RCC 7860 (cell line): ENCODE results near the gene DIAPH1.
"Not testable (repeated sequence)": the region's sequence is repeated elsewhere in the genome, so short reads cannot be mapped to it uniquely, and the experiment has no call there.

ENCODE experiments used
- DNase-seq: peaks from one replicate; pipeline ENCODE4 v3.0.0-alpha.2; 2015; ENCODE audit warnings: low spot score
- FAIRE-seq: peaks from 2 replicates; lab custom pipeline; 2012; peaks lifted over from hg19 to GRCh38; lab: Jason Lieb, UNC

The DIAPH1 gene

DNA sequence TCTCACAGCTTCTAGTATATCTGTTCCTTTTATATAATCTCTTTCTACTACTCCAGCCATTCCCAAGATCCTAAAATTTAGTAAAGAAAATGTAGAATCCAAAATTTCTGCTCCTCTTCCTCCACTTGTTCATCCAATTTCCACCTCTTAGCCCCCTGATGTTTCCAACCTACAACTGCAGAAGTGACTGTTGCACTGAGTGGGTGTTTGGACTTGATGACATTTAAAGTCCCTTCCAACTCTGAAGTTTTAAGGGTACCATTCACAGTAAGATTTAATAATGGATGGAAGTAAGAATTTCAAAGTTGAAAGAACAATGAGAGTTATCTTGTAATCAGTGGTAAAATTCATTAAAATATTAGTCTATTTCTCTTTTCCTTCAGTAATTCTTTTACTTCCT is 5.5 kb downstream of the DIAPH1 start:
- DNase-seq (no peak), FAIRE-seq (no peak)

- DNase-seq (peak; percentile 32), FAIRE-seq (peak; percentile 61)
Observed at GRCh38 chr5:141611289-141611688, 7.5 kb downstream of the DIAPH1 start.

GRCh38 chr5:141609921-141610320 is 8.9 kb downstream of the DIAPH1 start:
- FAIRE-seq, DNase-seq: not testable (repeated sequence)

GRCh38 chr5:141609044-141609443 is 9.8 kb downstream of the DIAPH1 start:
- DNase-seq (no peak), FAIRE-seq (no peak)

- FAIRE-seq (peak; percentile 86), DNase-seq (peak; percentile 52)
Observed at GRCh38 chr5:141608557-141608956, 10.2 kb downstream of the DIAPH1 start.

DNA sequence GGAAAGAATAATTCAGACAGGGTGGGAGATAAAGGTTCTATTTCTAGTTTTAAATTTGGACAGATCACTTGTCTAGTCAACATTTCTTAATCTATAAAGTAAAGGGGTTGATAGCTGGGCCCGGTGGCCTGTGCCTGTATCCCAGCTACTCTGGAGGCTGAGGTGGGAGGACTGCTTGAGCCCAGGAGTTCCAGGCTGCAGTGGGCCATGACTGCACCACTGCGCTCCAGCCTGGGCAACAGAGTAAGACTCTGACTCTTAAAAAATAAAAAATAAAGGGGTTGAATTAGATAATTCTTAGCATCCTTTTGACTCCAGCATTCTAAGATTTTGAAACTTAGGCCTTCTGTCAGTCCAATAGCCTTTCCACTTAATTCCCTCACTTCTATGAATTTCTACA is 10.8 kb downstream of the DIAPH1 start:
- DNase-seq: no peak
- no peak for FAIRE-seq

DNA sequence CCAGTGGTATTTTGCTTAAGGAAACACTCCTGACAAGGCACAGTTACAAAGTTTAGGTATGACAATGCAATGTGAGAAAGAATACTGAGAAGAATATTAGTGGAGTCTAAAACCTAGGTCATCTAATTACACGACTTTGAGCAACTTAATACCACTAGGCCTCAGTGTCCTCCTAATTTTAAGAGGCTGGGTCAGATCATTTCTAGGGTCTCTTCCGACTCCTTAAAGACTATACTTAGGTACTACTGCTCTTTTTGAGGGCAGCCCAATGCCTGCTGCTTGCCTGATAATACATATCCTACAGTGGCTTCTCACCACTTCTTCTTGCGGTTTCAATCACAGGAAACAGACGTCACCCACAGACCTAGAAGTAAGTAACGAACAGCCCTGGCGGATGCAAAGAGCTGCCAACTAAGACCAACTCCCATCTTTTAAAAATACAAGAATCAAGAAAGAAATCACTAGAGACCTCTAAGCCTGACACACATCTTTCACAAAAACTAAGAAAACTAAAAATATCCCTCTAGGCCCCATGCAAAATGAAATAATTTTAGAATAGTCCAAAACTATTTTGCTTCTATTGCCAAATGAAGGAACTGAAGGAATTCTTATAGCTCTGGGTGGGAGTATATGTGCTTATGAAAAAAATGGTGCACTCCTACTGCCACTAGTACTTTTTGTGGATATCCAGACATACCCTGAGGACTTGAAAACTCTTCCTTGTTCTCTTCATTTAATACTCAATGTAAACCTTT is 13.1 kb downstream of the DIAPH1 start:
- DNase-seq: peak; percentile 51
- no peak for FAIRE-seq

GRCh38 chr5:141603923-141604717 is 14.7 kb downstream of the DIAPH1 start:
- FAIRE-seq (peak; percentile 58), DNase-seq (peak; percentile 87)

DNA sequence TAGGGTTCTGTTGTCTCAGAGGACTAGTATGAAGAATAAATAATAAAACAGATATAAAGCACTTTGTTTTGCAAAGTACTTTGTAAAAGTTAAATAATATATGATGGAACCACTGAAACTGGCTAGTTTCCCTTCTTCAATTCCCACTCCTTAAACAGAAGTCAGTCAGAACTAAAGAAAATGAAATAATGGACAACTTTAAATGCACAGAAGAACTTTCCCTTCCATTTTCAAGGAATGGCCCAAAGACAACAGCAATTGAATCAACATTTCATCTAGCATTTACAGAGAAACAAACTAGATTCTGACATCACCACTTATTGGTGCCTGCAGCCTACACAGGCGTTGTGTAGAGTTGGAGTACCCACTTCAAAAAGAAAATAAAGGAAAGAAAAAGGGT is 16.2 kb downstream of the DIAPH1 start:
- FAIRE-seq (no peak), DNase-seq (no peak)

DNA sequence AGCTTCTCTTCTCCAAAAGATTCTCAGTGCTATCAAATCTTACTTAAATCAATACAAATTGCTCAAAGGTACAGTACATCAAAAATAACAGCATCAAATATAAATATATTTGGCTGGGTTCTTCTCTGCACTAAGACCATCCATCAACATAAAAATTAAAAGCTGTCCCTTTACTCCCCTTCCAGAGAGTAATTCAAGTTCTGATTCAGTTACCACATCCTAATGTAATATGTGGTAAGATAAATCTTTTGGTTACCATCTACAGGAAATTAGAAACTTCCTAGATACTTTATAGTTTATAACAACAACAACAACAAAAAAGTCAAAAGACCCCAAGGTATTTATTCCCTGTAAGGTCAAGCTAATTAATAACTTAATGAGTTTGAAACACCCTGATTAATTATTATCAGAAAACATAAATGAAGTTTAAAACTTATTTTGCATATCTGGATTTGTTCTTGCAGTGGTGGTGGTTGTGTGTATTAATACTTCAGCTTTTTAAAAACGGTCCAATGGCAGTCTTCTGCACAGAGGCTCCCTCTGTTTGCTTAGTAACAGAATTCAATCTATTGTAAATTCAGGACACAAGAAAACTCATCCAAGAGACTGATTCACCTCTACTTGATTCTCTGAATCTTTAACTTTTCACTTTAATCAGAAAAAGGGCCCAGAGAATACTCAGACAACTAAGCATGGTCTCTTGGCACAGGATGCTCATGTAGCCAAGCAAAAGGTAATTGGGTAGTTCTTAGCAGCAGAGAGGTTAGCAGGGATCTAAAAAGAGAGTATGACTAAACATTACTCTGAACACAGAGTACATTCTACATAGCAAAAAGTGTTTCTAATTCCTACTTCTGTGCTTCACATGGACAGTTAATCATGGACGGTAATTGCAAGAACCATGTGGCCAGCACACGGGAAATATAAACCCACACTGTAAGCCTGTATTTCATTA is 20.1 kb downstream of the DIAPH1 start:
- no peak for DNase-seq
- FAIRE-seq: peak; percentile 32

DNA sequence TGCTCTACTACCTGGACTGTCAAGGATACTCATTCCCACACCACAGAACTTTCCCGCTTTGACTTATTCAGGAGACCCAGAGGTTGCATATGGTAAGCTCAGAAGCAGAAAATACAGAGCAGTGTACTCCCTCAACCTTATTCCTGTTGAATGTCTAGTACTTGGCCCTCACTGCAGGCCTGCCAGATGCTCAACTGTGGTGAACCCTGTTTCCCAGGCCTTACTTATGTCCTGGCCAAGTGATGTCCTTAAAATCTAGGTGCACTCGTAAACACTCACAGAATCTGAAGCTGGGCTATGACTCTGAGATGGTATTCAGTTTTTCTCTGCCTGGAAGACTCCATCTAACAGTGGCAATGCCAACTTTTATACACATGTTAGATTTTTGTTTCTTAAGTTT is 21.0 kb downstream of the DIAPH1 start:
- FAIRE-seq (no peak), DNase-seq (no peak)

DNA sequence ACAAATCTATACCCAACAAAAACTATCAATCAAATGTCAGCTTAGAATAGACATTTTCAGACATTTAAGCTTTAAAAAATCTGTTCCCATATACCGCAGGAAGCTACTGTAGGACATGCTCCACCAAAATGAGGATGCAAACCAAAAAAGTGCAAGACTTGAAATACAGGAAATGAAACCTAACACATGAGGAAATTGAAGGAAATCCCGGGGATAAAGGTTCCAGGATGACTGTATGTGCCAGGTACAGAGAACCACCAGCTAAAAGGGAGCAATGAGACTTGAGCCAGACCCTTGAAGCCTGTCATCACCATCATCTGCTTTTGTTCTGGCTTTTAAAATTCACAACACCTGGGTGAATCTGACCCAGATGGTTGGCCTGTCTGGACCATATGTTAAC is 21.4 kb downstream of the DIAPH1 start:
- FAIRE-seq: no peak
- DNase-seq: no peak

- DNase-seq (no peak), FAIRE-seq (no peak)
Observed at GRCh38 chr5:141596867-141597266, 21.9 kb downstream of the DIAPH1 start.

- FAIRE-seq (no peak), DNase-seq (no peak)
Observed at GRCh38 chr5:141590127-141590526, 28.7 kb downstream of the DIAPH1 start.

DNA sequence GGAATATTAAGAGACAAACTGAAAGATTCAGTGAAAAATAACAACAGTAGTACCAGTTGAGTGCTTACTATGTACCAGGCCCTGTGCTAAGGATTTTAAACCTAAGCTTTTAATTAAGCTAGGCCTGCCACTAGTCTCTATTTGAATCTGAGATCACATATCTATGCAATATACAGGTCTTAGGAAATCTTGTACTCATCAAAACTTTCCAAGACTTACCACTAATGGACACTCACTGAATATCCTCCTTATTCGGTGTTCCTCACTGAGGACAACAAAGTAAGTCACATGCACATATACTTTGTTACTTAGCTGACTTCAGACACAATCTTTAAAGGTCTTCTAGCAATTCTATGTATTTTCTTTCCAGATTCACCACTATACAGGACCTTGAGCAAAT is 32.6 kb downstream of the DIAPH1 start:
- FAIRE-seq: no peak
- DNase-seq: no peak

DNA sequence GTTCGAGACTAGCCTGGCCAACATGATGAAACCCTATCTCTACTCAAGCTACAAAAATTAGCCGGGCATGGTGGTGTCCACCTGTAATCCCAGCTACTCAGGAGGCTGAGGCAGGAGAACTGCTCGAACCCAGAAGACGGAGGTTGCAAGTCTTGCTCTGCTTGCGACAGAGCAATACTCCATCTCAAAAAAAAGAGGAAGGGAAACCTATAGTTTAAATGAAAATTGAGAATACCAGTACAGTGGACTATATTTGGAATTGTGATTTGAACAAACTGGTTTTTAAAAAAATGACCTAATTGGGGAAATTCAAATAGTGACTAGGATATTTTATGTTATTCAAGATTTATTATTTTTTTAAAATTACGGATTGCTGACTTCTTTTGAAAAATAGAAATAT is 33.2 kb downstream of the DIAPH1 start:
- DNase-seq: no peak
- FAIRE-seq: no peak

DNA sequence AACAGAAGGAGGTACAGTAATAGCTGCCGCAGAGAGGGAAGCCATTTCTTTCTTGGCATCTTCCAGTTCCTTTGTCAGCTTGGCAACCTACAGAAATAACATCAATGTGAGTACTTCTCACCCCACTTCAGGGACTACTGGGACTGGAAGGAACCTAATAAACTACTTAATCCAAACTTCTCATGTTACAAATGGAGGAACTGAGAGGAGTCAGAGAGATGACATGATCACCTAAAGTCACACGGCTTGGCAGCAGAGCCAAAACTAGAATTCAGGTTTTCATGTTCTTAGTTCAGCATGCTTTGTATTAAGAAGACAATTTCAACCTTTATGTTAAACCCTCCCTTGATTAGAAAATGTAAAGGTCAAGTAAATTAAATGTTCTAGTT is 44.7 kb downstream of the DIAPH1 start:
- DNase-seq: no peak
- FAIRE-seq: no peak

DNA sequence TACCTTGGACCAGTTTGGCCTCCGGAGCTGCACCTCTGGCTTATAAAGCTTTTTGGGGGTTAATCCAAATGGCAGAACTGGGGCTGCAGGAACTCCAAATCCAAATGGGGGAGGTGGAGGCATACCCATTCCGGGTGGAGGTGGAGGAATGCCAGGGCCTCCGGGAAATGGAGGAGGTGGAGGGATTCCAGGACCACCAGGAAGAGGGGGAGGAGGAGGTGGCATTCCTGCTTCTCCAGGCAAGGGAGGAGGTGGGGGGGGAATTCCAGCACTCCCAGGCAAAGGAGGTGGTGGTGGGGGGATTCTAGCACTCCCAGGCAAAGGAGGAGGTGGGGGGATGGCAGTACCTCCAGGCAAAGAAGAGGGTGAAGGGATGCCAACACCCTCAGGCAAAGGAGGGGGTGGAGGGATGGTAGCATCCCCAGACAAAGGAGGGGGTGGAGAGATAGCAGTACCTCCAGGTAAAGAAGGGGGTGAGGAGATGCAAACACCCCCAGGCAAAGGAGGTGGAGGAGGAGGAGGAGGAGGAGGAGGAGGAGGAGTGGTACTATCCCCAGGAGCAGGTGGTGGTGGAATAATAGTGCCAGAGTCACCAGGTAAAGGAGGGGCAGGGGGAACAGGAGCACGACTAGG is 45.2 kb downstream of the DIAPH1 start:
- FAIRE-seq (no peak), DNase-seq (no peak)

GRCh38 chr5:141570655-141571054 is 48.1 kb downstream of the DIAPH1 start:
- DNase-seq (no peak), FAIRE-seq (no peak)

- FAIRE-seq (no peak), DNase-seq (peak; percentile 9)
Observed at GRCh38 chr5:141567513-141568117, 51.2 kb downstream of the DIAPH1 start.
